SK-N-SH (cell line): ENCODE measurements around the gene RGS9BP. TPM values are rescaled to one million over a fixed set of nuclear protein-coding genes. Genes with fewer than 3 reads are reported as not detected.

Experiments used
- CTCF ChIA-PET: fragments of 300-600, 350-600 bp; formaldehyde crosslinking; extraction: SDS; loops from one replicate; lab custom pipeline; 2021; lab: Yijun Ruan, JAX
- POLR2A ChIA-PET: fragments of 350-600 bp; sonication (Branson Sonifier 250); formaldehyde crosslinking; extraction: SDS; loops from one replicate; lab custom pipeline; 2020; ENCODE audit warnings: antibody characterized with exemption, inconsistent platforms; lab: Yijun Ruan, JAX
- DNase-seq: peaks from one replicate; pipeline ENCODE4 v3.0.0; 2012
- H2AFZ ChIP-seq: fragments of 200-600 bp; sonication (generic); 2 replicates; pipeline ENCODE4 v1.8.1; 2016; ENCODE audit warnings: antibody characterized with exemption, mild to moderate bottlenecking, low read depth
- H3F3A ChIP-seq: fragments of 200-600 bp; sonication (generic); replicated peaks from 2 replicates; pipeline ENCODE3; 2016; ENCODE audit warnings: antibody characterized with exemption, mild to moderate bottlenecking; ENCODE audit not compliant: insufficient read depth
- H3K27ac ChIP-seq, 2 experiments: fragments of 200-500 bp in 1 of 2; fragments of 200-600 bp in 1 of 2; sonication (Bioruptor generic) in 1 of 2; sonication (generic), shearing (Covaris generic) in 1 of 2; 2 replicates each; pipeline versions ENCODE4 v1.5.1 to v1.6.1; 2014 to 2016; ENCODE audit warnings: low read depth in 2 of 2, inconsistent platforms in 1 of 2, low read length in 1 of 2, mild to moderate bottlenecking in 1 of 2, mixed read lengths in 1 of 2
- H3K27me3 ChIP-seq: fragments of 200-600 bp; sonication (generic), shearing (Covaris generic); 2 replicates; pipeline ENCODE4 v1.6.1; 2016; ENCODE audit warnings: mixed run types; ENCODE audit not compliant: insufficient read depth
- H3K36me3 ChIP-seq, 2 experiments: fragments of 200-500 bp in 1 of 2; fragments of 200-600 bp in 1 of 2; sonication (Bioruptor generic) in 1 of 2; sonication (generic) in 1 of 2; replicated peaks in 1 of 2; 2 replicates each; pipeline versions ENCODE3 to v1.5.1; 2014 to 2016; ENCODE audit warnings: low read length in 1 of 2, mild to moderate bottlenecking in 1 of 2; ENCODE audit not compliant: insufficient read depth in 2 of 2, control insufficient read depth in 1 of 2
- H3K4me1 ChIP-seq, 2 experiments: fragments of 200-500 bp in 1 of 2; fragments of 200-600 bp in 1 of 2; sonication (Bioruptor generic) in 1 of 2; sonication (generic), shearing (Covaris generic) in 1 of 2; 2 replicates each; pipeline versions ENCODE4 v1.5.1 to v1.6.1; 2014 to 2016; ENCODE audit warnings: low read depth in 1 of 2, low read length in 1 of 2, mixed run types in 1 of 2; ENCODE audit not compliant: insufficient read depth in 2 of 2, control insufficient read depth in 1 of 2
- H3K4me2 ChIP-seq: fragments of 200-600 bp; sonication (generic), shearing (Covaris generic); 2 replicates; pipeline ENCODE4 v1.6.1; 2017; ENCODE audit warnings: mixed run types
- H3K4me3 ChIP-seq, 2 experiments: fragments of 200-500 bp in 1 of 2; fragments of 200-600 bp in 1 of 2; sonication (Bioruptor generic) in 1 of 2; sonication (generic), shearing (Covaris generic) in 1 of 2; 2 replicates each; pipeline versions ENCODE4 v1.5.1 to v1.8.1; 2014 to 2016; ENCODE audit warnings: low read depth in 2 of 2, inconsistent platforms in 1 of 2, low read length in 1 of 2, mild to moderate bottlenecking in 1 of 2, mixed read lengths in 1 of 2, moderate library complexity in 1 of 2
- H3K79me2 ChIP-seq: fragments of 200-600 bp; sonication (generic); 2 replicates; pipeline ENCODE4 v1.8.1; 2017; ENCODE audit warnings: mild to moderate bottlenecking; ENCODE audit not compliant: insufficient read depth
- H3K9ac ChIP-seq: fragments of 200-600 bp; sonication (generic); 2 replicates; pipeline ENCODE4 v1.6.1; 2017; ENCODE audit warnings: mixed run types
- H3K9me2 ChIP-seq: fragments of 200-600 bp; sonication (generic); 2 replicates; pipeline ENCODE4 v1.6.1; 2017; ENCODE audit warnings: mixed run types
- H3K9me3 ChIP-seq: fragments of 200-600 bp; sonication (generic); 2 replicates; pipeline ENCODE4 v1.6.1; 2017; ENCODE audit warnings: mixed run types, mild to moderate bottlenecking, moderate library complexity
- H4K20me1 ChIP-seq: fragments of 200-600 bp; sonication (generic); 2 replicates; pipeline ENCODE4 v1.6.1; 2017; ENCODE audit warnings: mild to moderate bottlenecking, mixed run types; ENCODE audit not compliant: insufficient read depth
- ELF1 ChIP-seq: IDR thresholded peaks from 2 replicates; pipeline ENCODE4 v1.4.0; 2012
- EP300 ChIP-seq, 2 experiments: IDR thresholded peaks; 2 replicates each; pipeline versions ENCODE4 v1.4.0 to v1.6.1; 2012; ENCODE audit warnings: borderline replicate concordance in 1 of 2, low read depth in 1 of 2, low read length in 1 of 2
- FOXJ3 ChIP-seq: sonication (generic); formaldehyde crosslinking; IDR thresholded peaks from 2 replicates; pipeline ENCODE4 v1.5.1; 2020; ENCODE audit warnings: mild to moderate bottlenecking, missing genetic modification reagents
- IRF3 ChIP-seq: fragments of 150-350 bp; IDR thresholded peaks from 2 replicates; pipeline ENCODE4 v1.6.1; 2016; ENCODE audit warnings: mild to moderate bottlenecking, low read depth, low read length
- MEF2A ChIP-seq: IDR thresholded peaks from 2 replicates; pipeline ENCODE4 v1.4.0; 2012; ENCODE audit warnings: low read depth, borderline replicate concordance
- MXI1 ChIP-seq: IDR thresholded peaks from 2 replicates; pipeline ENCODE4 v1.6.1; 2012; ENCODE audit warnings: mild to moderate bottlenecking, low read depth, low read length, improper control_type of control experiment
- PBX3 ChIP-seq: IDR thresholded peaks from 2 replicates; pipeline ENCODE4; 2012
- TEAD4 ChIP-seq: IDR thresholded peaks from 2 replicates; pipeline ENCODE4 v1.4.0; 2012; ENCODE audit warnings: mild to moderate bottlenecking, borderline replicate concordance; ENCODE audit not compliant: insufficient read depth
- YY1 ChIP-seq: IDR thresholded peaks from 2 replicates; pipeline ENCODE4 v1.4.0; 2012; ENCODE audit warnings: low read depth, mild to moderate bottlenecking
- ZBTB33 ChIP-seq: IDR thresholded peaks from 2 replicates; pipeline ENCODE4 v1.4.0; 2012; ENCODE audit warnings: low read depth, borderline replicate concordance
- WGBS: methylation state at CpG from one replicate; pipeline ENCODE4 v1.1.6; 2017; ENCODE audit warnings: low lambda C conversion rate; 5-methylcytosine and 5-hydroxymethylcytosine counted together
- polyA plus RNA-seq, 3 experiments: library from polyadenylated mRNA; depleted of rRNA; stranded (reverse); fragments of >200 nt; gene quantifications; 2 replicates each; pipeline ENCODE4 v1.2.3, GENCODE V29; 2012

Gene RGS9BP
- polyA plus RNA-seq, 1 of the 3 experiments (the other 2 are of a cell fraction): 0.18 TPM

- POLR2A ChIA-PET: interaction anchor here (0.9 kb wide), 1 partner anchor 15 kb away, joined by 6 read pairs; the partner anchor contains the start of gene NUDT19
- peaks cover 9% of the 10 kb centered on the region for H3K27me3 ChIP-seq
- H3K4me3 ChIP-seq: peak overlapping the region; percentile 83 to 93
- H3K27ac ChIP-seq: no peak overlapping the region
- CTCF ChIA-PET: interaction anchor here (0.8 to 2.1 kb wide), 3 partner anchors 15 to 95 kb away, joined by 3 to 8 read pairs (median 6); partner anchors contain the start of genes NUDT19 and PDCD5
- H3K9me2 ChIP-seq: no peaks in the 10 kb centered on the region
- peaks cover 35% of the 10 kb centered on the region for H3K79me2 ChIP-seq
- 4% methylated on average over 14 of the region's 93 CpGs for WGBS
- TF ChIP-seq FOXJ3 (CRISPR knock-in tag): no peak
- no peak for TF ChIP-seq YY1
- TF ChIP-seq PBX3: no peak
- TF ChIP-seq ELF1: no peak
- TF ChIP-seq MEF2A: no peak
- DNase-seq: peak; percentile 55
- H3K9ac ChIP-seq: no peak overlapping the region
- H3K4me1 ChIP-seq: peaks cover 0 to 21% of the 10 kb centered on the region in 2 experiments; a peak in 2 of 4 replicates
- H3F3A ChIP-seq: peaks cover 3% of the 10 kb centered on the region
- peaks cover 29% of the 10 kb centered on the region for H4K20me1 ChIP-seq
- peak overlapping the region; percentile 99 for H3K4me2 ChIP-seq
- H3K36me3 ChIP-seq: no peaks in the 10 kb centered on the region
- H2AFZ ChIP-seq: peak overlapping the region; percentile 99; the same call in 1 of the 2 replicates
- H3K9me3 ChIP-seq: no peaks in the 10 kb centered on the region
Observed at GRCh38 chr19:32676186-32676894, 692 bp downstream of the RGS9BP start.

GRCh38 chr19:32676895-32677359, 1.3 kb downstream of the RGS9BP start:
- TF ChIP-seq IRF3 (no peak), TEAD4 (no peak), MXI1 (no peak), EP300 (IDR thresholded peaks at IDR 0.05; ENCODE audit: borderline replicate concordance in 1 of 2, low read depth in 1 of 2, low read length in 1 of 2) (no peak), MEF2A (no peak), ZBTB33 (no peak)

More at GRCh38 chr19:32676895-32677359, 1.3 kb downstream of the RGS9BP start:
- Histone ChIP-seq H3K9me2 (no peaks in the 10 kb centered on the region), H3K9me3 (no peaks in the 10 kb centered on the region), H3K9ac (no peak overlapping the region), H3F3A (peaks cover 3% of the 10 kb centered on the region), H3K4me2 (no peak overlapping the region), H2AFZ (no peak overlapping the region), H3K79me2 (peaks cover 29% of the 10 kb centered on the region), H3K36me3 (no peaks in the 10 kb centered on the region), H3K27me3 (peaks cover 9% of the 10 kb centered on the region), H3K4me3 (no peak overlapping the region), H3K4me1 (peaks cover 0 to 21% of the 10 kb centered on the region in 2 experiments; a peak in 2 of 4 replicates), H3K27ac (no peak overlapping the region), H4K20me1 (peaks cover 24% of the 10 kb centered on the region)
- WGBS: 68% methylated on average over 20 of the region's 33 CpGs
- no peak for DNase-seq
- POLR2A ChIA-PET: interaction anchor here (0.9 kb wide), 1 partner anchor 15 kb away, joined by 6 read pairs; the partner anchor contains the start of gene NUDT19
- CTCF ChIA-PET: interaction anchor here (0.8 to 2.1 kb wide), 3 partner anchors 14 to 95 kb away, joined by 3 to 8 read pairs (median 6); partner anchors contain the start of genes NUDT19 and PDCD5
